Vagina (tissue), 2 donors: ENCODE data around the gene TEX13A.

Source experiments
- CTCF ChIP-seq, 3 experiments: fragments of 450-650 bp in 2 of 3; fragments of 200-600 bp in 1 of 3; sonication (generic) in 1 of 3; IDR thresholded peaks; one replicate each; pipeline ENCODE4 v1.5.1; 2017 to 2019; ENCODE audit warnings: antibody characterized with exemption in 3 of 3, mild to moderate bottlenecking in 2 of 3, moderate library complexity in 2 of 3
- POLR2A ChIP-seq, 2 donors: fragments of 450-650 bp; IDR thresholded peaks; one replicate each; pipeline ENCODE4 v1.6.1; 2017; ENCODE audit warnings: antibody characterized with exemption in 2 of 2, mild to moderate bottlenecking in 2 of 2, moderate library complexity in 2 of 2
- POLR2AphosphoS5 ChIP-seq, 2 donors: sonication (generic); formaldehyde crosslinking; IDR thresholded peaks; one replicate each; pipeline ENCODE4 v1.9.0; 2017; ENCODE audit warnings: antibody characterized with exemption in 2 of 2, mild to moderate bottlenecking in 2 of 2, low read depth in 1 of 2; ENCODE audit not compliant: insufficient read depth in 1 of 2

DNA sequence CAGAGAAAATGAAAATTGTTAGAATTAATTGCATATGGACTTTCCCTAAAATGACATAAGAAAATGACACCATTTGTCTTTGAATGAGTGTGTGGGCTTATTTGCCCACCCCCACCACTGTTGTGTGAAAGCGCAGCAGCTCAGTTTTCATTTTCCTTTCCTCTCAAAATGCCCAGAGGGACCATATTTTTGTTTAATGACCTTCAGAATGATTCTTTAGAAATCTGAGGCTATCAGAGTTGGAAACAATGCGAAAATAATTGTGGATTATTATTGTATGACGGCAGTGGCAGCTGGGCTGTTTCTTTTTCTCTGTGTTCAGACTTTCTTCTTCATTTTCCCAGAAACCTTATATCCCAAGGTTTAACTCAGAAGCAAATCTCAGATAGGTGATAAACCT lies 44.6 kb upstream of the TEX13A start:
- TF ChIP-seq POLR2A (IDR thresholded peaks at IDR 0.05) (no peak), CTCF (IDR thresholded peaks at IDR 0.05) (no peak), POLR2AphosphoS5 (IDR thresholded peaks at IDR 0.05; ENCODE audit: insufficient read depth in 1 of 2, low read depth in 1 of 2) (no peak)
